H9 (cell line): ENCODE results near the gene NAIF1. TPM values are rescaled to one million over a fixed set of nuclear protein-coding genes. Genes with fewer than 3 reads are reported as not detected.

Experiments used
- DNase-seq: peaks from one replicate; pipeline ENCODE4 v3.0.0-alpha.2; 2017
- H2AFZ ChIP-seq: one replicate; pipeline ENCODE4 v1.6.1; 2013; ENCODE audit warnings: mild to moderate bottlenecking, low read length, control low read depth, moderate library complexity
- H2AK5ac ChIP-seq: 2 replicates; pipeline ENCODE4 v1.6.1; 2013; ENCODE audit warnings: low read length, control low read depth, mixed read lengths; ENCODE audit not compliant: insufficient read length
- H2BK120ac ChIP-seq: one replicate; pipeline ENCODE4 v1.6.1; 2013; ENCODE audit warnings: low read depth, mild to moderate bottlenecking, low read length, control low read depth, inconsistent platforms; ENCODE audit not compliant: poor library complexity, severe bottlenecking
- H2BK12ac ChIP-seq: 2 replicates; pipeline ENCODE4 v1.6.1; 2013; ENCODE audit warnings: low read length, control low read depth, mixed read lengths, low read depth; ENCODE audit not compliant: insufficient read length
- H2BK15ac ChIP-seq: 2 replicates; pipeline ENCODE4 v1.6.1; 2013; ENCODE audit warnings: low read depth, low read length, control low read depth
- H2BK20ac ChIP-seq: one replicate; pipeline ENCODE4 v1.6.1; 2013; ENCODE audit warnings: low read depth, mild to moderate bottlenecking, low read length, control low read depth, inconsistent platforms; ENCODE audit not compliant: poor library complexity, severe bottlenecking
- H2BK5ac ChIP-seq: 2 replicates; pipeline ENCODE4 v1.6.1; 2013; ENCODE audit warnings: low read length, control low read depth, mixed read lengths; ENCODE audit not compliant: insufficient read length
- H3K14ac ChIP-seq: 2 replicates; pipeline ENCODE4 v1.6.1; 2013; ENCODE audit warnings: low read length, control low read depth; ENCODE audit not compliant: insufficient read depth
- H3K18ac ChIP-seq: 2 replicates; pipeline ENCODE4 v1.6.1; 2013; ENCODE audit warnings: low read depth, mild to moderate bottlenecking, mixed read lengths, low read length, control low read depth; ENCODE audit not compliant: insufficient read length
- H3K23ac ChIP-seq: 2 replicates; pipeline ENCODE4 v1.6.1; 2013; ENCODE audit warnings: low read length, control low read depth, mixed read lengths, low read depth; ENCODE audit not compliant: insufficient read length
- H3K23me2 ChIP-seq: 2 replicates; pipeline ENCODE4 v1.6.1; 2013; ENCODE audit warnings: low read depth, mild to moderate bottlenecking, mixed read lengths, low read length, control low read depth; ENCODE audit not compliant: insufficient read length, poor library complexity, severe bottlenecking
- H3K27ac ChIP-seq: 2 replicates; pipeline ENCODE4 v1.5.1; 2013; ENCODE audit warnings: low read length, control low read depth, mixed read lengths, low read depth; ENCODE audit not compliant: insufficient read length
- H3K27me3 ChIP-seq: 2 replicates; pipeline ENCODE4 v1.6.1; 2013; ENCODE audit warnings: low read length, control low read depth, inconsistent platforms; ENCODE audit not compliant: insufficient read depth
- H3K4ac ChIP-seq: 2 replicates; pipeline ENCODE4 v1.6.1; 2013; ENCODE audit warnings: low read depth, mild to moderate bottlenecking, control low read depth, inconsistent platforms, low read length, moderate library complexity
- H3K4me1 ChIP-seq: 2 replicates; pipeline ENCODE4 v1.6.1; 2013; ENCODE audit warnings: low read length, control low read depth, inconsistent platforms; ENCODE audit not compliant: insufficient read depth
- H3K4me2 ChIP-seq: 2 replicates; pipeline ENCODE4 v1.6.1; 2013; ENCODE audit warnings: low read length, control low read depth, mixed read lengths; ENCODE audit not compliant: insufficient read length, insufficient read depth
- H3K56ac ChIP-seq: 2 replicates; pipeline ENCODE4 v1.6.1; 2013; ENCODE audit warnings: low read depth, mild to moderate bottlenecking, mixed read lengths, low read length, control low read depth; ENCODE audit not compliant: insufficient read length
- H3K79me1 ChIP-seq: 2 replicates; pipeline ENCODE4 v1.6.1; 2013; ENCODE audit warnings: low read depth, mild to moderate bottlenecking, moderate library complexity, low read length, control low read depth, inconsistent platforms; ENCODE audit not compliant: insufficient read depth, poor library complexity, severe bottlenecking
- H3K79me2 ChIP-seq: 2 replicates; pipeline ENCODE4 v1.6.1; 2013; ENCODE audit warnings: low read length, control low read depth, inconsistent platforms; ENCODE audit not compliant: insufficient read depth
- H3K9ac ChIP-seq: 2 replicates; pipeline ENCODE4 v1.6.1; 2013; ENCODE audit warnings: low read length, control low read depth, mixed read lengths; ENCODE audit not compliant: insufficient read length; ENCODE audit errors: extremely low read depth
- H3K9me3 ChIP-seq: one replicate; pipeline ENCODE4 v1.6.1; 2013; ENCODE audit warnings: low read depth, low read length, inconsistent platforms; ENCODE audit not compliant: control insufficient read depth
- H3T11ph ChIP-seq: one replicate; pipeline ENCODE4 v1.6.1; 2013; ENCODE audit warnings: mild to moderate bottlenecking, low read length, control low read depth, inconsistent platforms
- H4K20me1 ChIP-seq: one replicate; pipeline ENCODE4 v1.6.1; 2013; ENCODE audit not compliant: control insufficient read depth, insufficient read length, insufficient read depth
- H4K5ac ChIP-seq: 2 replicates; pipeline ENCODE4 v1.6.1; 2013; ENCODE audit warnings: low read depth, mild to moderate bottlenecking, mixed read lengths, low read length, control low read depth; ENCODE audit not compliant: insufficient read length
- H4K8ac ChIP-seq: replicated peaks from 2 replicates; pipeline ENCODE4 v1.6.1; 2013; ENCODE audit warnings: low read length, control low read depth, mixed read lengths, low read depth; ENCODE audit not compliant: insufficient read length
- H4K91ac ChIP-seq: 2 replicates; pipeline ENCODE4 v1.6.1; 2013; ENCODE audit warnings: low read depth, mild to moderate bottlenecking, moderate library complexity, mixed read lengths, low read length, control low read depth; ENCODE audit not compliant: insufficient read length
- H3K27ac Mint-ChIP-seq, 3 experiments: 2 replicates in 2 of 3; 3 replicates in 1 of 3; pipeline ENCODE4 v1.8.0; 2020 to 2021; ENCODE audit warnings: mixed read lengths in 3 of 3, mild to moderate bottlenecking in 1 of 3, moderate library complexity in 1 of 3
- H3K27me3 Mint-ChIP-seq: 2 replicates; pipeline ENCODE4 v1.8.0; 2021; ENCODE audit warnings: low read depth, mild to moderate bottlenecking, moderate library complexity, mixed read lengths
- H3K36me3 Mint-ChIP-seq, 3 experiments: 2 replicates in 2 of 3; 3 replicates in 1 of 3; pipeline ENCODE4 v1.8.0; 2020 to 2021; ENCODE audit warnings: low read depth in 3 of 3, mixed read lengths in 3 of 3; ENCODE audit not compliant: insufficient read depth in 1 of 3
- H3K4me1 Mint-ChIP-seq, 2 experiments: 2 replicates each; pipeline ENCODE4 v1.8.0; 2020; ENCODE audit warnings: mixed read lengths in 2 of 2
- H3K4me3 Mint-ChIP-seq, 2 experiments: 2 replicates in 1 of 2; 3 replicates in 1 of 2; pipeline ENCODE4 v1.8.0; 2020 to 2021; ENCODE audit warnings: mild to moderate bottlenecking in 2 of 2, mixed read lengths in 2 of 2, moderate library complexity in 1 of 2
- H3K9me3 Mint-ChIP-seq, 2 experiments: 2 replicates in 1 of 2; 3 replicates in 1 of 2; pipeline ENCODE4 v1.8.0; 2020; ENCODE audit warnings: mild to moderate bottlenecking in 2 of 2, mixed read lengths in 2 of 2, moderate library complexity in 1 of 2
- CTCF ChIP-seq: fragments of 200-600 bp; sonication (generic); conservative IDR thresholded peaks from 3 replicates; pipeline ENCODE4 v1.8.0; 2021; ENCODE audit warnings: antibody characterized with exemption, mild to moderate bottlenecking
- WGBS: extraction: QIAGEN DNeasy Blood & Tissue Kit; methylation state at CpG from one replicate; pipeline ENCODE4 v1.1.7; 2013; ENCODE audit warnings: missing lambda C conversion rate, low lambda C conversion rate, mixed read lengths; ENCODE audit not compliant: insufficient read length; ENCODE audit errors: extremely low coverage; 5-methylcytosine and 5-hydroxymethylcytosine counted together
- total RNA-seq: library from RNA; stranded (reverse); gene quantifications from 2 replicates; pipeline ENCODE4 v1.2.1, GENCODE V29; 2021

NAIF1 gene
- total RNA-seq, 1 experiment from 2014 or later, result 6.3 TPM

GRCh38 chr9:128094950-128095544 lies 27.9 kb upstream of the NAIF1 start:
- no peak overlapping the region for H3K4me3 Mint-ChIP-seq
- H3K79me2 ChIP-seq, result peaks cover 7% of the 10 kb centered on the region; the same call in 1 of the 2 replicates
- no peak overlapping the region for H4K5ac ChIP-seq
- TF ChIP-seq CTCF, result no peak
- H3K4me1 Mint-ChIP-seq, result peaks cover 50 to 52% of the 10 kb centered on the region in 2 experiments
- H3K36me3 Mint-ChIP-seq, result peaks cover 0 to 1% (median 0%) of the 10 kb centered on the region in 3 experiments; a peak in 2 of 7 replicates
- H2BK120ac ChIP-seq, result no peak overlapping the region
- no peak overlapping the region for H3K4me2 ChIP-seq
- no peak overlapping the region for H2AK5ac ChIP-seq
- no peaks in the 10 kb centered on the region for H3K9me3 ChIP-seq
- H4K8ac ChIP-seq, result no peak overlapping the region
- H4K20me1 ChIP-seq, result no peaks in the 10 kb centered on the region
- peak overlapping the region; percentile 65 to 98 (median 90); a peak in 4 of 7 replicates for H3K27ac Mint-ChIP-seq
- H3K27me3 Mint-ChIP-seq, result no peaks in the 10 kb centered on the region
- H3K23me2 ChIP-seq, result peaks cover 10% of the 10 kb centered on the region
- H3K9ac ChIP-seq, result no peak overlapping the region
- H3K27ac ChIP-seq, result no peak overlapping the region
- H2BK12ac ChIP-seq, result no peak overlapping the region
- H3K79me1 ChIP-seq, result peaks cover 8% of the 10 kb centered on the region
- no peak overlapping the region for H3K4ac ChIP-seq
- WGBS, result no CpG with 5 or more reads among the region's 11 CpGs
- no peak overlapping the region for H3K23ac ChIP-seq
- peak overlapping the region; percentile 87 for H3K18ac ChIP-seq
- DNase-seq, result no peak
- no peak overlapping the region for H2BK15ac ChIP-seq
- H3T11ph ChIP-seq, result no peak overlapping the region
- H3K9me3 Mint-ChIP-seq, result no peaks in the 10 kb centered on the region
- H3K56ac ChIP-seq, result no peak overlapping the region
- no peak overlapping the region for H2BK20ac ChIP-seq
- H3K4me1 ChIP-seq, result peaks cover 5% of the 10 kb centered on the region; the same call in 1 of the 2 replicates
- no peak overlapping the region for H2BK5ac ChIP-seq
- no peaks in the 10 kb centered on the region for H3K27me3 ChIP-seq
- H3K14ac ChIP-seq, result peak overlapping the region; percentile 4; the same call in 1 of the 2 replicates
- no peak overlapping the region for H2AFZ ChIP-seq
- no peak overlapping the region for H4K91ac ChIP-seq
